Mononuclear cell (primary cell): ENCODE data around the gene FOLR1. TPM values are rescaled to one million over a fixed set of nuclear protein-coding genes. Genes with fewer than 3 reads are reported as not detected.
"Not testable (repeated sequence)": the region's sequence is repeated elsewhere in the genome, so short reads cannot be mapped to it uniquely, and the experiment has no call there.

Experiments used
- H3K27me3 ChIP-seq: 2 replicates; pipeline ENCODE4 v1.6.0; 2011; ENCODE audit warnings: low read length, control low read depth; ENCODE audit not compliant: insufficient read depth
- H3K4me1 ChIP-seq: 2 replicates; pipeline ENCODE4 v1.5.1; 2011; ENCODE audit warnings: mild to moderate bottlenecking, low read length, control low read depth; ENCODE audit not compliant: insufficient read depth
- H3K4me3 ChIP-seq: 2 replicates; pipeline ENCODE4 v1.5.1; 2011; ENCODE audit warnings: mild to moderate bottlenecking, low read length, moderate library complexity
- H3K9me3 ChIP-seq: 2 replicates; pipeline ENCODE4 v1.5.1; 2011; ENCODE audit warnings: low read depth, mild to moderate bottlenecking, control low read depth, low read length
- total RNA-seq: library from RNA; depleted of rRNA; stranded (reverse); fragments of >200 nt; gene quantifications from one replicate; pipeline ENCODE4 v1.2.3, GENCODE V29; 2012

Gene FOLR1
- total RNA-seq, 1 donor = not detected

DNA sequence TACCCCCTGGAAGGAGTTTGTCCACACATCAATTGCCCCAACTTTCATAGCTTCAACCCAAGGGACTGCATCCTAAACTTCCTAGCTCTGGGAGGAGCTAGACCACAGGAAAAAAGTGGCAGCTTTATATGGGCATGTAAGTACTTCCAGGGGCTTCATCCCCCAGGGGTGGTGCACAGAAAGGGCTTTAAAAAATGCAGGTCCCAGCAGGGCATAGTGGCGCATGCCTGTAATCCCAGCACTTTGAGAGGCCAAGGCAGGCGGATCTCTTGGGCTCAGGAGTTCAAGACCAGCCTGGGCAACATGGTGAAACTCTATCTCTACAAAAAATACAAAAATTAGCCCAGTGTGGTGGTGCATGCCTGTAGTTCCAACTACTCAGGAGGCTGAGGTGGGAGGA is 14.9 kb downstream of the FOLR1 start:
- H3K9me3 ChIP-seq, H3K4me3 ChIP-seq: not testable (repeated sequence)
- H3K4me1 ChIP-seq = peaks cover 35% of the 10 kb centered on the region

DNA sequence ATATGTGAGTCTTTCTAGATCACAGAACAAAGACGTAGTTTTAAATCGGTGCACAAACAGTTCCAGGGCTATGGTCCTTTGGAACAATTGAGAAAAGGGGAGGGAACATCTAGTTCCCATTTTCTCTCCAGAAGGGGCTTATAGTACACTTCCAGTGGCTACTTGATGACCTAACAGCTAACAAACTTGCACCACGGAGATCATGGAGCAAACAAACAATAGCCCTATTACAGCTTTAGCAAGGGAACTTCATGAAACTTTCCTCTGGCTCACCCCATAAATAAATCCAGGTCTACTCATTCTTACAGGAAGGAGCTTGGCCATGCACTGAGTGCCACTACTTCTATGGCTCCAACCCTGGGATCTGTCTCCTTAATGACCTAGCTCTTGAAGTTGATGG is 16.3 kb downstream of the FOLR1 start:
- Histone ChIP-seq H3K4me3 (no peak overlapping the region), H3K4me1 (peaks cover 35% of the 10 kb centered on the region), H3K27me3 (no peaks in the 10 kb centered on the region), H3K9me3 (peaks cover 7% of the 10 kb centered on the region)

More for the DNA sequence above, 14.9 kb downstream of the FOLR1 start:
- H3K27me3 ChIP-seq = not testable (repeated sequence)

DNA sequence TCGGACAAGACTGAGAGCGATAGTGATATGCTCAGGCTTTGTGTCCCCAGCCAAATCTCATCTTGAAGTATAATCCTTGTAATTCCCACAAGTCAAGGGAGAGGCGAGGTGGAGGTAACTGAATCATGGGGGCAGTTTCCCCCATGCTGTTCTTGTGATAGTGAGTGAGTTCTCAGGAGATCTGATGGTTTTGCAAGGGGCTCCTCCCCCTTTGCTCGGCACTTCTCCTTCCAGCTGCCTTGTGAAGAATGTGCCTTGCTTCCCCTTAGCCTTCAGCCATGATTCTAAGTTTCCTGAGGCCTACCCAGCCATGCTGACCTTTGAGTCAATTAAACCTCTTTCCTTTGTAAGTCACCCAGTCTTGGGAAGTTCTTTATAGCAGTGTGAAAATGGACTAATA is 17.2 kb downstream of the FOLR1 start:
- Histone ChIP-seq H3K4me3 (no peak overlapping the region), H3K9me3 (peaks cover 7% of the 10 kb centered on the region), H3K27me3 (no peaks in the 10 kb centered on the region), H3K4me1 (peaks cover 34% of the 10 kb centered on the region)

GRCh38 chr11:72216638-72217037 is 24.7 kb downstream of the FOLR1 start, which contains the start of gene FOLR2:
Gene FOLR2 (plus strand): TSS chr11:72216794. CDS start chr11:72218585, 1,791 bp downstream.
- Histone ChIP-seq H3K9me3 (no peaks in the 10 kb centered on the region), H3K27me3 (no peaks in the 10 kb centered on the region), H3K4me3 (no peak within 1 kb of the TSS), H3K4me1 (peaks cover 39% of the 10 kb centered on the region)

DNA sequence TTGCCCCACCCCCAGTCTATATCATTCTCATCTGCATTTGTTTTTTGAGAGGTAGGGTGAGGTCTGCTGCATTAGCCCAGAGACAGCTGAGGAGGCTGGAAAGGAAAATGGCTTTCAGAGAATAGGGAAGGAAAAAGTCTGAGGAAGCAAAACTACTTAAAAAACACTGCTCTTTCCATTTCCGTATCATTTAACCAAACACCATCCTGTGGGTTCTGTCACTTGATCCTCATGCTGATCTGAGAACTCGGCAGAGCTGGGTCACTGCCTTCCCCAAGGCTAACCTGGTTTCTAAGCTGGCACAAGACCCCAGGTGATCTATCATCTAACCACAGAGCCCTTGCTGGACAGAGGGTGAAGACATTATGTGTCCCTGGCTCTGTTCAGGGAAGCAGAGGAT is 25.9 kb downstream of the FOLR1 start:
- no peaks in the 10 kb centered on the region for H3K27me3 ChIP-seq
- H3K9me3 ChIP-seq = no peaks in the 10 kb centered on the region
- H3K4me1 ChIP-seq = peaks cover 51% of the 10 kb centered on the region
- H3K4me3 ChIP-seq = no peak overlapping the region

DNA sequence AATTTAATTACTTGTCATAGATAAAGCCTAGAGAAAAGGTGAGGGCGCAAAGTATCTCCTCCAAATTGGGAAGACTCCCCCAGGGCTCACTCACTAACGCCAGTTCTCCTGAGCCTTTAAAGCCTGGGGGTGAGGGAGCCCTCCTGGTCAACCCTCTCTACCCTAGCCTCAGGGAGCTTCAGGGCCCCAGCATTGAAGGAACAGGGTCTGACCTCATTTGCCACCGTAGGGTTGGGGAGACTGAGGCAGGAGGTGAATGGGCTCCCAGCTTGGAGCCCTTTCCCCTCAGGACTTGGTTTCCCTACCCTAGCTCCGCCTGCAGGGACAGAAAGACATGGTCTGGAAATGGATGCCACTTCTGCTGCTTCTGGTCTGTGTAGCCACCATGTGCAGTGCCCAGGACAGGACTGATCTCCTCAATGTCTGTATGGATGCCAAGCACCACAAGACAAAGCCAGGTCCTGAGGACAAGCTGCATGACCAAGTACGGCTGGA is 26.4 kb downstream of the FOLR1 start:
- Histone ChIP-seq H3K9me3 (no peaks in the 10 kb centered on the region), H3K4me1 (peaks cover 53% of the 10 kb centered on the region), H3K27me3 (no peaks in the 10 kb centered on the region), H3K4me3 (no peak overlapping the region)

- H3K4me1 ChIP-seq = peaks cover 61% of the 10 kb centered on the region
- H3K9me3 ChIP-seq = no peaks in the 10 kb centered on the region
- no peak overlapping the region for H3K4me3 ChIP-seq
- H3K27me3 ChIP-seq = no peaks in the 10 kb centered on the region
These were observed 28.9 kb downstream of the FOLR1 start for GRCh38 chr11:72220696-72221363.

- peaks cover 65% of the 10 kb centered on the region for H3K4me1 ChIP-seq
- H3K4me3 ChIP-seq = no peak overlapping the region
- no peaks in the 10 kb centered on the region for H3K9me3 ChIP-seq
- H3K27me3 ChIP-seq = no peaks in the 10 kb centered on the region
These were observed 29.6 kb downstream of the FOLR1 start for GRCh38 chr11:72221386-72222075.

DNA sequence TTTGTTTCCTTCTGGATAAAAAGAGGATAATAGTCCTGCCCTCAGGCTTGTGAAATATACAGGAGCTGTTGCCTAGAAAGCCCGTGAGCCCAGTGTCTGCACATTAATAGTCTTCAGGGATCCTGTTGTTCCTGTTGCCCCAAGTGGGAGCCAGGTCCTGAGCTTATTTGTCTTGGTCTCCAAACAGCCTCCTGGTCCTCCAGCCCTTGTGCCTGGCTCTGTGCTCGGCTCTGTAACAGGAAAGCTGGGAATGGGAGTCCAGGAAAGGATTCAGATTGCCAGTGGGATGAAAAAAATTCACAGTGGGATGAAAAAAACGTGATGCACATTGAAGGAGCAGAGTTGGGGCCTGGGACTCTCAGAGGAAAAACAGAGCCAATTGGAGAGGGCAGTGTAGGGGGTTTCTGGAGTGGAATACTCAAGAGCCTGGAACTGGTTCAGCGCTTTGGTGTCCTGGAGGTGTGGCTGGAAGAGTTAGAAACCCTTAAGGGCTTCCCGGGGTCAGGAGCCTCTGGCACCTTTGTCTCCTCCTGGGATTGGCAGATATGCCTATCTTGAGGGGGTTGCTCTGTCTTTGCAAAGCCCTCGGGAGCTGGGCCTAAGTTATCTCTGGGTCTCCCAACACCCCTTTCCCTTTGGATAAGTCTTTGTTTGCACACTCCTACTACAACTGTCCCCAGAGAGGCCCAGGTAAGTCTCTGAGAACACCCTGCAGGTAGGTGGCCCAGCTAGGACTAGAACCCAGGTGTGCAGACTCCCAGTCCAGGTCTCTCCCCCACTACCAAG is 30.4 kb downstream of the FOLR1 start:
- Histone ChIP-seq H3K9me3 (no peaks in the 10 kb centered on the region), H3K4me1 (peaks cover 61% of the 10 kb centered on the region), H3K4me3 (peak overlapping the region; percentile 74), H3K27me3 (no peaks in the 10 kb centered on the region)

DNA sequence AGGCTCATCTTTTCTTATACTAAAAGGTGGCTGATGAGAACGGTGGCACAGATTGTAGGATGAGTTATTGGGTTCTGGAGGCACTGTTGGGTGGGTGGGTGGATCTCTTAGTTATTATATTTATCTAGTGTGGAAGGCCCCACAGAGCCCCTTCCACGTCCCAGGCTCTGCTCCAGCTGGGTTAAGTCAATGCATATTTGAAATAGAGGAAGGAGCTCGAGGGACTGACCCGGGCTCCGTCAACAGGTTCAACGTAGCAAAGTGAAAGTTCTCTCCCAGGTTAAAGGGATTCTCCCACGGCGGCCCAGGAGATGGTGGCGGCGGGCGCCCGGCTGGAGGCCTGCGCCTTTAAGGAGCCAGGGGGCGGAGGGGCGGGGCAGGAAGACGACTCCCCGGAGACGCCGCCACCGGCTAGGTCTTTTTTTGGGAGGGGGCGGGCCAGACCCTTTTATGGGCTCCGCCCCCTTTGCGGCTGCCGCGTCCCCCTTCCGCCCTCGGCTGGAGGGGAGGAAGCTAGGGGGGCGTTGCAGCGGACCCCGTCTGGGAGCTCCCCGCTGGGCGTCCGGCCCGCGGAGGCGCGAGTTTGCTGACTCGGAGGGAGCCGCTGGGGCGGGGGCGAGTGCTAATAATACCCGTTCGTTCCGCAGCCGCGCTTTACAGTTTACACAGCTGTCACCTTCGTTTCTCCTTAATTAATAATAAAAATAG is 31.1 kb downstream of the FOLR1 start:
- peaks cover 53% of the 10 kb centered on the region for H3K4me1 ChIP-seq
- H3K9me3 ChIP-seq = no peaks in the 10 kb centered on the region
- H3K27me3 ChIP-seq = no peaks in the 10 kb centered on the region
- H3K4me3 ChIP-seq = peak overlapping the region; percentile 74

DNA sequence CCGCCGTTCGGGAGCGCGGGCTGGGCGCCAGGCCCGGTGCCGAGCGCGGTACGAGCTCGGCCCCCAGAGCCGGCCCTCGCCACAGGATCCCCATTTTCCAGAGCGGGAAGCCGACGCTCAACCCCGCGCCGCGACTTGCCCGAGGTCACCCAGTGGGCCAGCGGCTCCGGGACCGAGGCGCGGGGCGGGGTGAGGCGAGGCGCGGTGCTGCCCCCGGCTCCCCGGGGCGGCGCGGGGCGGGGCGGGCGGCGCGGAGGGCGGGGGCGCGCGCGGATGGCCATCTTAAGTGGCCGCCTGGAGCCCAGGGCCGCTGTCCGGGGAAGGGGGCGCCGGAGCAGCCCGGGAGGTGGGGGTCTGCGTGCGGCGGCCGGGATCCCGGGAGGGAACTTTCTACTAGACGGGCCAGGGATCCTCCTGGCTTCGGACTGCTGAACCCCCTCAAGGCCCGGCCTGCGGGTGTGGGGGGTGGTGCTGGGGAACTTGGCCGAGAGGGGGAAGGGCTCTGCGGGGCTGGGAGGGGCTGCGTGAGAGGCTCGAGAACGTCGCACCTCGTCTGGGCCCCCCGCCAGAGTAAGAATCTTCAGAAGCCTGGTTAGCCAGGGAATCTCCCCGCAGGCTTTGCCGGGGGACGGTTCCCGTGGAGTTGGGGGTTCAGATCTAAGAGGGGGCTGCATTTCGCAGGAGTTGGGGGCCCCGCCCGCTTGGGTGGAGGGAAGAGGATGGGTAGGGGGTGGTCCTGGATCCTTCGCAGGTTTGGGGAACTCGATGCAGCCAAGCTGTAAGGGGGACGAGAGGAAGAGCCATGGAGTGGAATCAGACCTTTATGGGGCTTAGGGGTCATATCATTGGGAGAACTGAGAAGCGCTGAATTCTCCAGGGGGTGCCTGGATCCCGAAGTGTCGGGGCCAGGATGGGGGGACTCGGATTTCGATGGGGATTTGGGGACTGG is 31.9 kb downstream of the FOLR1 start:
- Histone ChIP-seq H3K9me3 (no peaks in the 10 kb centered on the region), H3K4me3 (peak overlapping the region; percentile 74), H3K27me3 (no peaks in the 10 kb centered on the region), H3K4me1 (peaks cover 45% of the 10 kb centered on the region)

DNA sequence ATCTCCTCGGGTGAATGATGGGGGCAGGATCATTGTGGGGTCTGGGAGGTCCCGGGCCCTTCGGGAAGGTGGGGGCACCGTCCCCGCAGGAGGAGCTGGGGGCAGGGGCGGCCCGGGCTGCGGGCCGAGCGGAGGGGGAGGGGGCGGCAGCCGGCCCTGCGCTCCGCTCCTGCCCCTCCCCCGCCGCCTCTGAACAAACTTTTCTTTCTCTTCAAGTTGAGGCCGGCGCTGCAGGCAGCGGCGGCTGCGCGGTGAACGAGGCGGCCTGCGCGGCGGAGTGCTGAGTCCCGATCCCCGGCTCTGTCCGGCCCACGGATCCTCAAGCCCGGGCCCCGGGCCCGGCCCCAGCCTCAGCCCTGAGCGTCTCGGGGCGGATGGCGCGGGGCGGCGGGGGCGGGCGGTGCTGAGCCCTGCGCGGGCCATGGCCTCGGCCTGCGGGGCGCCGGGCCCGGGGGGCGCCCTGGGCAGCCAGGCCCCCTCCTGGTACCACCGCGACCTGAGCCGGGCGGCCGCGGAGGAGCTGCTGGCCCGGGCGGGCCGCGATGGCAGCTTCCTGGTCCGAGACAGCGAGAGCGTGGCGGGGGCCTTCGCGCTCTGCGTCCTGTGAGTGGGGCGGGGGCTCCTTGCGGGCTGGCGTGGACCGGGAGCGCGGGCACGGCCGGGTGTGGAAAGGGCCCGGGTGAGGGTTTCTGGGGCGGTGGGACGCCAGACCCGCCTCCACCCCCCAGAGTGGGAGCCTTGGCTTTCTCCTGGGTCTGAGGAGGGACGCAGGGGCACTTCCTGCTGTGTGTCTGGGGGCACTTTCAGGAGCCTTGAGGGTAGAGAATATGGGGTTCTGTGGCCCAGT is 32.8 kb downstream of the FOLR1 start, which contains the start of gene INPPL1:
TSS of gene INPPL1 (plus strand) at position 204 of the 847 bp plus-strand sequence. CDS start at position 422, 218 bp downstream.
- H3K4me1 ChIP-seq = peaks cover 43% of the 10 kb centered on the region

GRCh38 chr11:72225411-72225951 is 33.5 kb downstream of the FOLR1 start:
- no peaks in the 10 kb centered on the region for H3K9me3 ChIP-seq
- H3K4me1 ChIP-seq = peaks cover 43% of the 10 kb centered on the region
- no peaks in the 10 kb centered on the region for H3K27me3 ChIP-seq
- H3K4me3 ChIP-seq = peak overlapping the region; percentile 74

More for the DNA sequence above, 32.8 kb downstream of the FOLR1 start, which contains the start of gene INPPL1:
- Histone ChIP-seq H3K4me3 (peak within 1 kb of the TSS; percentile 74), H3K9me3 (no peaks in the 10 kb centered on the region), H3K27me3 (no peaks in the 10 kb centered on the region)
